Left lung (tissue), 10 donors: ENCODE measurements around the gene FYB2. TPM values are rescaled to one million over a fixed set of nuclear protein-coding genes. Genes with fewer than 3 reads are reported as not detected.
"Not testable (repeated sequence)": the region's sequence is repeated elsewhere in the genome, so short reads cannot be mapped to it uniquely, and the experiment has no call there.

Experiments used
- ATAC-seq: fragments of 200-7000 bp; cut with Tn5 transposase; one replicate; pipeline ENCODE4 v1.9.1; 2020; ENCODE audit warnings: moderate library complexity
- DNase-seq, 4 donors: peaks; one replicate each; pipeline ENCODE4 v3.0.0-alpha.2; 2013 to 2020
- H3K27ac ChIP-seq, 2 donors: fragments of 200-600 bp; sonication (generic) in 1 of 2; one replicate each; pipeline versions ENCODE4 v1.5.0 to v1.8.0; 2020 to 2021
- H3K27me3 ChIP-seq, 2 donors: fragments of 200-600 bp; sonication (generic) in 1 of 2; one replicate each; pipeline versions ENCODE4 v1.5.0 to v1.8.0; 2020 to 2021
- H3K36me3 ChIP-seq, 2 donors: fragments of 200-600 bp; sonication (generic) in 1 of 2; one replicate each; pipeline versions ENCODE4 v1.5.0 to v1.8.0; 2020 to 2021
- H3K4me1 ChIP-seq, 2 donors: fragments of 200-600 bp; one replicate each; pipeline ENCODE4 v1.8.0; 2021
- H3K4me3 ChIP-seq, 2 donors: fragments of 200-600 bp; sonication (generic) in 1 of 2; one replicate each; pipeline versions ENCODE4 v1.5.0 to v1.8.0; 2020 to 2021; ENCODE audit warnings: mild to moderate bottlenecking in 1 of 2
- H3K9me3 ChIP-seq, 2 donors: fragments of 200-600 bp; sonication (generic) in 1 of 2; one replicate each; pipeline versions ENCODE4 v1.5.0 to v1.8.0; 2020 to 2021
- intact Hi-C, 2 donors: fragments of 100-400 bp; cut with DNase I; formaldehyde crosslinking; loops; one replicate each; pipeline versions ENCODE4 v1.11.2 to v1.14.2; 2022
- polyA plus RNA-seq, 6 donors: library from polyadenylated mRNA; unstranded; fragments of 120-200 nt; gene quantifications; one replicate each; pipeline ENCODE4 v1.2.1, GENCODE V29; 2013; ENCODE audit not compliant: insufficient read length in 6 of 6
- total RNA-seq, 2 donors: library from RNA; stranded (reverse); fragmentation: NEBNext Ultra II Directional; extraction: Animal tissue kit (Norgen Biotek cat#: 25700); gene quantifications; one replicate each; pipeline ENCODE4 v1.2.1, GENCODE V29; 2021
- TF ChIP-seq, protein P1 (sequence below), 2 donors: fragments of 200-600 bp; sonication (generic) in 1 of 2; IDR thresholded peaks; one replicate each; pipeline versions ENCODE4 v1.5.0 to v1.8.0; 2021; ENCODE audit warnings: antibody characterized with exemption in 2 of 2
- donor health status: DM: no; HTN: yes; CAD: no.
- donor health status: DM: no; HTN: no; CAD: no.

The FYB2 gene
- total and polyA plus RNA-seq, 8 donors: 0.21 to 1.2 (median 0.51) TPM

DNA sequence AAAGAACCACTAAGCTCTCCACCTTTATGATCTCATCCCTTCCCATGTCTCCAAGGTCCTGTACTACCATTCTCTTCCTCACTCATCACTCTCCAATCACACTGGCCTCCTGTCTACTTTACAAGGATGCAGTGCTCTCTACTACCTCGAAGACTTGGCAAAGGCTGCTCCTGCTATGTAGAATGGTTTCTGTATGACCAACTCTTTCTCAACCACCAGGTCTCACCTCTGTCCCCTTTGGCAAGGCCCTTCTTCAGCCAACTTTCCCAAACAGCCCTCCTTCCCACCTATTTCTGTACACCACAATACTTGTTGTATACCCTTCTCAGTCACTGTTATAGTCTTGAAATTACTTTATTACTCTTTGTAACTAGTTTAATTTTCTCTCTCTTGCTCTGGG lies 41.2 kb downstream of the FYB2 start:
- DNase-seq (no peak), ATAC-seq (no peak)
- intact Hi-C loops: no loop called here
- H3K27ac ChIP-seq: no peak overlapping the region
- no peaks in the 10 kb centered on the region for H3K9me3 ChIP-seq
- H3K4me3 ChIP-seq: no peak overlapping the region
- H3K36me3 ChIP-seq: no peaks in the 10 kb centered on the region
- no peaks in the 10 kb centered on the region for H3K4me1 ChIP-seq
- TF ChIP-seq, protein P1, sequence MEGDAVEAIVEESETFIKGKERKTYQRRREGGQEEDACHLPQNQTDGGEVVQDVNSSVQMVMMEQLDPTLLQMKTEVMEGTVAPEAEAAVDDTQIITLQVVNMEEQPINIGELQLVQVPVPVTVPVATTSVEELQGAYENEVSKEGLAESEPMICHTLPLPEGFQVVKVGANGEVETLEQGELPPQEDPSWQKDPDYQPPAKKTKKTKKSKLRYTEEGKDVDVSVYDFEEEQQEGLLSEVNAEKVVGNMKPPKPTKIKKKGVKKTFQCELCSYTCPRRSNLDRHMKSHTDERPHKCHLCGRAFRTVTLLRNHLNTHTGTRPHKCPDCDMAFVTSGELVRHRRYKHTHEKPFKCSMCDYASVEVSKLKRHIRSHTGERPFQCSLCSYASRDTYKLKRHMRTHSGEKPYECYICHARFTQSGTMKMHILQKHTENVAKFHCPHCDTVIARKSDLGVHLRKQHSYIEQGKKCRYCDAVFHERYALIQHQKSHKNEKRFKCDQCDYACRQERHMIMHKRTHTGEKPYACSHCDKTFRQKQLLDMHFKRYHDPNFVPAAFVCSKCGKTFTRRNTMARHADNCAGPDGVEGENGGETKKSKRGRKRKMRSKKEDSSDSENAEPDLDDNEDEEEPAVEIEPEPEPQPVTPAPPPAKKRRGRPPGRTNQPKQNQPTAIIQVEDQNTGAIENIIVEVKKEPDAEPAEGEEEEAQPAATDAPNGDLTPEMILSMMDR (IDR thresholded peaks at IDR 0.05): no peak
- no peaks in the 10 kb centered on the region for H3K27me3 ChIP-seq

DNA sequence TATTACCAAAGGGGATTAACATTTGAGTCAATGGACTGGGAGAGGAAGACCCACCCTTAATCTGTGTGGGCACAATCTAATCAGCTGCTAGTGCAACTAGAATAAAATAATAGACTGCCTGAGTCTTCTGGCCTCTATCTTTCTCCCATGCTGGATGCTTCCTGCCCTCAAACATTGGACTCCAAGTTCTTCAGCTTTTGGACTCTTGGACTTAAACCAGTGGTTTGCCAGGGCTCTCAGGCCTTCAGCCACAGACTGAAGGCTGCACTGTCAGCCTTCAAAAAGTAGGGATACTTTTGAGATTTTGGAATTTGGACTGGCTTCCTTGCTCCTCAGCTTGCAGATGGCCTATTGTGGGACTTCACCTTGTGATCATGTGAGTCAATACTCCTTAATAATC lies 44.5 kb downstream of the FYB2 start:
- H3K4me3 ChIP-seq, H3K36me3 ChIP-seq, H3K27ac ChIP-seq, intact Hi-C loops, DNase-seq, H3K27me3 ChIP-seq, H3K9me3 ChIP-seq, H3K4me1 ChIP-seq, ATAC-seq: not testable (repeated sequence)

DNA sequence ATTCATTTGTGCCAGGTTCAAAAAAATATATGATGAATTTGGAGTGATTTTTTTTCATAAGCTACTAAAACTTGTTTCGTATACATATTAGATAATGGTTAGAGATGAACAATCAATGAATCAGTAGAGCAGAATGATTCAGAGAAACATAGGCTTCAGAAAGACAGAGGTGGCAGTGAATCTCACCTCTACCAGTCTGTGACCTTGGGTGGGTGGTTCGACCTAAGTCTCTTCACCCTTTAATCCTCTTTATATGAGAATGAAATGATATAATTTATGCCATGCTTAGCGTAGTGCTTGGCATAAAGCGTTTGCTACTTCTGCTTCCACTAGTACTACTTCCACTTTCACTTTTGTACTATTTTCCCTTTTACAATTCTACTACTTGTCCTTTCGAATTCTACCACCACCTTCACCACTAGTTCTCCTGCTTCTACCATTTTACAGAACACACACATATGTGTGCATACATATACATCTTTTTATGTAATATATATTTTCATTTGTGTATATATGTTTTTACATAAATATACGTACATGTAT lies 45.1 kb downstream of the FYB2 start:
- Histone ChIP-seq H3K4me1 (no peaks in the 10 kb centered on the region), H3K9me3 (no peaks in the 10 kb centered on the region), H3K36me3 (no peaks in the 10 kb centered on the region), H3K27me3 (no peaks in the 10 kb centered on the region), H3K4me3 (no peak overlapping the region), H3K27ac (no peak overlapping the region)
- ATAC-seq (no peak), DNase-seq (no peak)
- intact Hi-C loops: no loop called here
- TF ChIP-seq, protein P1 (IDR thresholded peaks at IDR 0.05): no peak

DNA sequence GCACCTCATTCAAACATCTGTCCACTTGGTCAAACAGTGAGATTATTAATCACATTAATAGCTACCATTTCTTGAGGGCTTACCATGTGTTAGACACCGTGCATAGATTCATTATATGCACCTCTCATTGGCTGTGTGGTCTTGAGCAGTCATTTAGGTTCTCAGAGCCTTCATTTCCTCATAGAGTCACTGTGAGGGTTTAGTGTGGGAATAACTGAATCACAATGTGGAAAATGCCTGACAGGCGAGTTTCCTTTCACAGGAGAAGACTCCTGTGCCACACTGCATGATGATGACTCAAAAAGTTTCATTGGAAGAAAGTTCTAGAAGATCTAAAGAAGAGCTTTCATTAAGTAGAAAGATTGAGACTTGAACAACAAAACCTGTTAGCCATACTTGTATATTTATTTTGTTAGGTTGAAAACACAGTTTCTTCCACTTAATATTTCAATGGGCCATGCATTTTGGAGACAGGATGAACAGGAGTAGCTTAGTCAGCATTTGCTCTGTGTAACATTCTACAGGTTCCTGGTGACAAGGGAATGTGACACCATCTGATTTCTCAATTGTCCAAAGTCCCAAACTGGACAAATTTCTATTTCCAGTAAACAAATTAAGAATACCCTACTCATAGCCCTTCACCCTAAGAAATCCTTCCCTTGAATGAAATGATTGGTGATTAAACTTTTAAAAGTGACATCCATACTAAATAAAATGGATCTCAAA lies 45.7 kb downstream of the FYB2 start:
- DNase-seq (no peak), ATAC-seq (no peak)
- H3K4me3 ChIP-seq: no peak overlapping the region
- TF ChIP-seq, protein P1 (IDR thresholded peaks at IDR 0.05): no peak
- intact Hi-C loops: no loop called here
- no peaks in the 10 kb centered on the region for H3K4me1 ChIP-seq
- H3K36me3 ChIP-seq: no peaks in the 10 kb centered on the region
- no peaks in the 10 kb centered on the region for H3K9me3 ChIP-seq
- no peak overlapping the region for H3K27ac ChIP-seq
- H3K27me3 ChIP-seq: no peaks in the 10 kb centered on the region

DNA sequence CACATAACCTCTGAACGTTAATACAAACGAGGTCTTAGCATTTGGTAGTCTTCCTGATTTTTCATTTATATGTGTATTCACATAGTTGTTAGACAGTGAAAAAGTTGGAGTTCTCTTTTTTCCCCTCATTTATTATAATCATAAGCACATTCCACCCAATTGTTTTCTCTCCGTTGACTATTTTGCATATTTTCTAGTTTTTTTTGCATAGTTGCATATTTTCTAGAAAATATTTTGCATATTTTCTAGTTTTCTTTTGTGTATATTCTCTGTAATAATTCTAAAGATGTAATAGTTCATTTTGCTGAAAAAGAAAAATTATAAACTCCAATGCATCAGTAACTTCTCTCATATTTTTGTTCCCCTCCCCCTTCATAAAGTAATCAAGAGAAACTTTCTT lies 47.5 kb downstream of the FYB2 start:
- Histone ChIP-seq H3K27me3 (peaks cover 0 to 5% of the 10 kb centered on the region in 2 donors), H3K9me3 (no peaks in the 10 kb centered on the region), H3K36me3 (no peaks in the 10 kb centered on the region), H3K4me1 (no peaks in the 10 kb centered on the region), H3K4me3 (no peak overlapping the region), H3K27ac (no peak overlapping the region)
- TF ChIP-seq, protein P1 (IDR thresholded peaks at IDR 0.05): no peak
- DNase-seq: no peak
- intact Hi-C loops: no loop called here
- no peak for ATAC-seq

DNA sequence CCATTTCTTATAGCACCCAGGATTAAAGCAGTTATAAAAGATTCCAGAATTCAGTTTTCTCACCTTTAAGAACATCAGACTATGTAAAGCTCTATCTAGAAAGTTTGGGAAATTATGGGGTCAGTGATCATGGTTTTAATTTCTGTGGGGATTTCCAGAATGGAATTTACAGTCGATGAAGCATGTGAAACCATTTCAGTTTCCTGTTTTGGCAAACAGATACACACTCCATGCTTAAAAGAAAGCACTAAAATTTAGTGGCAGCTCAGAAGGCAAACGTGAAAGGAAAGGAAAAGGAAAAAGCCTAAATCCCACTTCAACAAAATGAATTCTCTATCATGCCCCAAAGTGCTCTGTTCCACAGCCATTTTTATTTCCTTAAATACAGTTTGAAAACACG lies 60.4 kb downstream of the FYB2 start:
- no peak overlapping the region for H3K27ac ChIP-seq
- no peaks in the 10 kb centered on the region for H3K4me1 ChIP-seq
- TF ChIP-seq, protein P1 (IDR thresholded peaks at IDR 0.05): no peak
- H3K27me3 ChIP-seq: no peaks in the 10 kb centered on the region
- no peaks in the 10 kb centered on the region for H3K9me3 ChIP-seq
- no peak for ATAC-seq
- H3K4me3 ChIP-seq: no peak overlapping the region
- DNase-seq: no peak
- intact Hi-C loops: no loop called here
- no peaks in the 10 kb centered on the region for H3K36me3 ChIP-seq
